Lower leg skin (tissue), 3 donors: Measurements from ENCODE around the gene PYCR2.

Experiments used
- POLR2A ChIP-seq, 2 donors: fragments of 450-650 bp; IDR thresholded peaks; one replicate each; pipeline ENCODE4 v1.6.1; 2016 to 2017; ENCODE audit warnings: antibody characterized with exemption in 2 of 2, mild to moderate bottlenecking in 1 of 2, moderate library complexity in 1 of 2
- TF ChIP-seq, protein P1 (sequence below), 3 donors: fragments of 450-650 bp; IDR thresholded peaks; one replicate each; pipeline ENCODE4 v1.5.1; 2016; ENCODE audit warnings: antibody characterized with exemption in 3 of 3, mild to moderate bottlenecking in 3 of 3, moderate library complexity in 2 of 3

GRCh38 chr1:225881081-225881958 is 42.7 kb downstream of the PYCR2 start:
- TF ChIP-seq, protein P1, sequence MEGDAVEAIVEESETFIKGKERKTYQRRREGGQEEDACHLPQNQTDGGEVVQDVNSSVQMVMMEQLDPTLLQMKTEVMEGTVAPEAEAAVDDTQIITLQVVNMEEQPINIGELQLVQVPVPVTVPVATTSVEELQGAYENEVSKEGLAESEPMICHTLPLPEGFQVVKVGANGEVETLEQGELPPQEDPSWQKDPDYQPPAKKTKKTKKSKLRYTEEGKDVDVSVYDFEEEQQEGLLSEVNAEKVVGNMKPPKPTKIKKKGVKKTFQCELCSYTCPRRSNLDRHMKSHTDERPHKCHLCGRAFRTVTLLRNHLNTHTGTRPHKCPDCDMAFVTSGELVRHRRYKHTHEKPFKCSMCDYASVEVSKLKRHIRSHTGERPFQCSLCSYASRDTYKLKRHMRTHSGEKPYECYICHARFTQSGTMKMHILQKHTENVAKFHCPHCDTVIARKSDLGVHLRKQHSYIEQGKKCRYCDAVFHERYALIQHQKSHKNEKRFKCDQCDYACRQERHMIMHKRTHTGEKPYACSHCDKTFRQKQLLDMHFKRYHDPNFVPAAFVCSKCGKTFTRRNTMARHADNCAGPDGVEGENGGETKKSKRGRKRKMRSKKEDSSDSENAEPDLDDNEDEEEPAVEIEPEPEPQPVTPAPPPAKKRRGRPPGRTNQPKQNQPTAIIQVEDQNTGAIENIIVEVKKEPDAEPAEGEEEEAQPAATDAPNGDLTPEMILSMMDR (IDR thresholded peaks at IDR 0.05), result no peak
- no peak for TF ChIP-seq POLR2A (IDR thresholded peaks at IDR 0.05)
